DMS 273 treated with DMSO at 0.1 percent for 48 hours (cell line): ENCODE measurements around the gene MMP14.
"Not testable (repeated sequence)": the region's sequence is repeated elsewhere in the genome, so short reads cannot be mapped to it uniquely, and the experiment has no call there.

Experiments used
- DNase-seq: peaks from one replicate; lab custom pipeline; 2025; lab: John Stamatoyannopoulos, UW

Gene MMP14

GRCh38 chr14:22814941-22815713, 21.3 kb upstream of the MMP14 start, which contains the start of gene SLC7A7:
Gene SLC7A7, minus strand, starts transcription at chr14:22815435. Its CDS starts 2,037 bp downstream, at chr14:22813398.
- DNase-seq, result no peak

DNA sequence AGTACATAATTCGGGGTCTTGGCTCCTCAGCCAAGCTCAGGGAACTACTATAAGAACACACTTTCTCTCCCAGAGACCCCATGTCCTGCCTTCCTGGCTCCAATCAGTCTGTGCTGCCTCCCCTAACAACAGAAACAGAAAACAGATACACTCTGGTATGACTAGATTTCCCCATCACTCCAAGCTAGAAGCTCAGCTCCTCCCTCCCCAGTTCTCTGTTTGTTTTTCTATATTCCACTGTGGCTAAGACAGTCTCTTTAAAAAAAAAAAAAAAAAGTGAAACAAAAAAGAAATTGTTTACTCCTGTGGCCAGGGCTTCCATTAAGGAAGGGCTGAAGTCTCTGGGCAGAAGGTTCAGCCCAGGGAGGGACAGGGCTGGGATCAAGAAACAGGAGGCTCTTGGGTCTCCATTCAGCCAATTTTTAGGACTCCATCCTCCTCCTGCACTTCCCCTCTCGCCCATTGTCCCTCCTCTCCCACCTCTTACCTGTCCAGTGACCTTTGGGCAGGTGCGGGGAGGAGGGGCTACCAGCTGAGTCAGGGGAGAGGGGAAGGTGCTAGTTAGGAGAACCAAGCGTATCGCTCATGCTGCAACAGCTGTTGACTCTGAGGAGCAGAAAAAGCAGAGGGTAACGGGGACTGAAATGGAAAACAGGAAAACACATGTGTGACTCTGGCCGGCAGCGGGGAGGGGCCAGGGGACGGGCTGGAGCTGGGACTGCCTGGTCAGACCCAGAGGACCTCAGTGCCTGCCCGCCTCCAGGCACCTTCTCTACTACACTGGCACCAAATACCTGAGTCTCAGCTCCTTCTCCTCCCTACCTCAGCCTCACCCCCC, 17.0 kb upstream of the MMP14 start:
- no peak for DNase-seq

DNA sequence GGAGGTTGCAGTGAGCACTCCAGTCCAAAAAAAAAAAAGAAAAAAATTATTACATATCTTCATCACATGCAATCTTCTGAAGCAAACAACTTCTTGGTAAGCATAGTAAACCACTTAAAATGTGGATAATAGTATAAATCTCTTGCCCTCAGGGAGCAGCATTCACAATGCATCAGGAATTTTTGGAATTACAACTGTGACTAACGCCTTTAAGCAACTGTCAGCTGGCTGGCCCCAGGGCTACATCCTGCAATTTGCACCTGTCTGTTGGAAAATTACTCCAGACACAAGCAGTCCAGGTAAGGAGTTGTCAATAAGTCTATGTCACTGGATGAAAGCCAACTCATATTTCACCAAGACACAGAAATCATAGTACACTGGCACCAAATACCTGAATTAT, 15.7 kb upstream of the MMP14 start:
- no peak for DNase-seq

- no peak for DNase-seq
Measured at GRCh38 chr14:22821193-22822015, 15.0 kb upstream of the MMP14 start.

DNA sequence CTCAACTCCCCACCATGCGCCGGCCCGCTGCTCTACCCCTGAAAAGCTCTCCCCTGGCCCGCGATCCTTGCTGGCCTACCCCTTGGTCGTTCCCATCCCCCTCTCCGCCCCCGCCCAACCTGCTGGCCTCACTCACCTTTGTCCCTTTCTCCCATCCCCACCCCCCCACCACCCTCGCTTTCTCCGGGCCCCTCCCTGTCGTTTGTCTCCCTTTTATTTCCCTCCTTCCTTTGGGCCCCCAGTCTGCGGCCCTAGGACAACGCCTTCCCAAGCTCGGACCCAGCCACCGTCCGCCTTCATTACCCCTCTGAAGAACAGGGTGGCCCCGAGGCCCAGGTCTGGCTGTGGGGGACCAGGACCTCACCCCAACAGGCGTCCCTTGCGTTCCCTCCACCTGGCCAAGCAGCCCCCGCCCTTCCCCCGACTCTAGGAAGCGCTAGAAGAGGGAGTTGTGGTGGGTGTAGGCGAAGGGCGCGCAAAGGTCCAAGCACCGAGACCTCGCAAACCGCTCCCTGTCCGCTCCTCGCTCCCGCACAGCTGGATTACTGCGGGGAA, 14.3 kb upstream of the MMP14 start:
- DNase-seq, result no peak

- peak; percentile 46 for DNase-seq
Measured at GRCh38 chr14:22822571-22823098, 13.8 kb upstream of the MMP14 start.

GRCh38 chr14:22824711-22825359, 11.6 kb upstream of the MMP14 start:
- no peak for DNase-seq

DNA sequence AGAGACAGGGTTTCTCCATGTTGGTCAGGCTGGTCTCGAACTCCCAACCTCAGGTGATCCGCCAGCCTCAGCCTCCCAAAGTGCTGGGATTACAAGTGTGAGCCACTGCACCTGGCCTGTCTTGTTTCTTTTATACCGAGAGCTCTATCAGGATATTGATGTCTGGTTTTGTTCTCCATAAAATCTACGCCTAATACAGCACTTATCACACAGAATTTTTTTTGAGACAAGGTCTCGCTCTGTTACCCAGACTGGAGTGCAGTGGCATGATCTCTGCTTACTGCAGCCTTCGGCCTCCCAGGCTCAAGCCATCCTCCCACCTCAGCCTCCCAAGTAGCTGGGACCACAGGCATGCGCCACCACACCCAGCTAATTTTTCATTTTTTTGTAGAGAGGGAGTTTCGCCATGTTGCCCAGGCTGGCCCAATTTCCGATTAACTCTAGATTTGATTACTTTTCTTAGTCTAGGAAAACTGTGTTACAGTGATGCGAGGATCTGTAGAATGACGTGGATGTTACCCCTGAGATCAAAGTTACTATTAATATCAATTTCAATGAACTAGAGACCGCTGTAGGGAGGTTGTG, 7.2 kb upstream of the MMP14 start:
- not testable (repeated sequence) for DNase-seq

DNA sequence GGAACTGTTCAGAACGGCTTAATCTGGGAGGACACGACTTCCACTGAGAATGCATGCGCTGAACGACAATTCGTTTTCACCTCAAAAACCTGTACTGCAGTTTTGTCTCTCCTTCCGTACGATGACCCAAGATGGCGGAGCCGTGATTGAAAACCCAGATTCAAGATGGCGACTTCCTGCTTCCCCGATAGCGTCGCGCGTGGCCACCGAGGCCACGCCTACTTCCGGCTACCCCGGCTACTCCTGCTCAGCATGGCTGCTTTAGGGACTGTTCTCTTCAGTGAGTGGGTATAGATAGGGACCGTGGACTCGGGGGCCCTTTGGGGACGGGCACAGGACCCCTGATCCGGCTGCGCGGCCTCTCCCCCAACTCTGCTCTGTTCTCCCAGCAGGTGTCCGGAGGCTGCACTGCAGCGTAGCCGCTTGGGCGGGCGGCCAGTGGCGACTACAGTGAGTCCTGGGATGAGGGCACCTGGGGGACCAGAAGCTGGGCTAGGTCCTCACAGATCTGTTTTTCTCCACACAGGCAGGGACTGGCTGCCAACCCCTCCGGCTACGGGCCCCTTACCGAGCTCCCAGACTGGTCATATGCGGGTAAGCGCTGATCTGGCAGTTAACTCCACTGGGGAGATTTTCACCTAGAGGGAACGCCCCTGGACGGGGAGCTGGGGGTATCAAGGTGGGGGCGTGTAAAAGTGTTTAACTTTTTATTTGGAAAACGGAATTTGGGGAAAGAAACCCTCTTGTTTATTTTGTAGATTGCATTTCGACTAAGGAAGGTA, 6.5 kb upstream of the MMP14 start, which contains the start of gene MRPL52:
Gene MRPL52, plus strand, starts transcription at position 227 of the 782 bp plus-strand sequence. Its CDS starts 26 bp downstream, at position 253.
- peak; percentile 76 for DNase-seq

GRCh38 chr14:22830443-22831010, 5.9 kb upstream of the MMP14 start:
- DNase-seq, result no peak

GRCh38 chr14:22835505-22835904, 880 bp upstream of the MMP14 start:
- DNase-seq, result no peak

DNA sequence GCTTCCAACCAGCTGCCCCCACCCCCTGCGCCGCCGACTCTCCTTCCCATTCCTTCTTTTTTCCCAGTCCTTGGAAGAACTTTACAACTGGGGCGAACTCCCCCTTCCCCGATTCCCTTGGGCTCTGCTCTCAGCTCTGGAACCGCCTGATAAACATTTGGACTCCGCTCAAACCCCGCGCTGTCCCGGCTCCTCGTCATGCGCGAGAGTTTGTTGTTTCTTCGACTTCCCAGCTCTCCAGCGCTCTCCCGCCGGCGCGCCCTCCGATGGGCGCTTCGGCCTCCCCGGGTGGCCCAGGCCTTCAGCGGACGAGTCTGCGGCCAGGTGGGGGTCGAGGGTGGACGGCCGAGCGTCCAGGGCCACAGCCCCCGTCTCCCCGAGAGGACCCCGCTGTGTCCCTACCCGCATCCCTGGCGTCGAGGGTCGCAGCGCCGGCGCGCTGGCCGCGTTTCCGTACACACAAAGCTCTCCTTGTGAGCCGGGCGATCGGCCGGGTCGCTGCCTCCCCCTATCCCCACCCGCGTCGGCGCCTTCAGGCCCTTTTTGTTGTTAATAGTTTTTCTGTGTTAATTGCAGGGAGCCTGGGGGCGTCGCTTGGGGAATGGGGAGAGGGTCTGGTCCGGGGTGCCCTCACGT, 847 bp downstream of the MMP14 start:
- no peak for DNase-seq

GRCh38 chr14:22837750-22838538, 1.6 kb downstream of the MMP14 start:
- DNase-seq, result no peak

GRCh38 chr14:22838631-22839041, 2.3 kb downstream of the MMP14 start:
- DNase-seq, result no peak

- no peak for DNase-seq
Measured at GRCh38 chr14:22839159-22839779, 2.9 kb downstream of the MMP14 start.

- no peak for DNase-seq
Measured at GRCh38 chr14:22841311-22841710, 4.9 kb downstream of the MMP14 start.

DNA sequence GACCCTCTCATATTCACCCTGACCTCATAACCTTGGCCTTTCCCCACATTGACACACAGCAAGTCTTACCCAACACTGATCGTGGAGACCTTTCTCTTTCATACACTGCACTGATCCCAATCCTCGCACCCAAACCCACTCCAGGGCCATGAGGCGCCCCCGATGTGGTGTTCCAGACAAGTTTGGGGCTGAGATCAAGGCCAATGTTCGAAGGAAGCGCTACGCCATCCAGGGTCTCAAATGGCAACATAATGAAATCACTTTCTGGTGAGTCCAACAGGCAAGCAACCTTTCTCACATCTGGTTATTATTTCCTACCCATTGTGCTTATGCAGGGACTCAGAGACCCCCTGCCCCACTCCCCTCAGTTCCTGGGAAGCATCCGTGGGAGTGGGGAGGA, 5.4 kb downstream of the MMP14 start:
- DNase-seq, result no peak
